Activated CD4-positive, CD25-positive, alpha-beta regulatory T cell treated with anti-CD3 and anti-CD28 coated beads, Interleukin-2, amount 50 U/mL, for 24 hours (primary cell): ENCODE measurements around the gene NUP42.
A peak's percentile ranks its signal among the peaks of the same experiment; 100 is the strongest.

ENCODE experiments used
- ATAC-seq, 2 donors: fragments of 150-1000 bp; cut with Tn5 transposase; one replicate each; pipeline ENCODE4 v1.10.0; 2021; ENCODE audit warnings: mild to moderate bottlenecking in 1 of 2, moderate library complexity in 1 of 2

The NUP42 gene

DNA sequence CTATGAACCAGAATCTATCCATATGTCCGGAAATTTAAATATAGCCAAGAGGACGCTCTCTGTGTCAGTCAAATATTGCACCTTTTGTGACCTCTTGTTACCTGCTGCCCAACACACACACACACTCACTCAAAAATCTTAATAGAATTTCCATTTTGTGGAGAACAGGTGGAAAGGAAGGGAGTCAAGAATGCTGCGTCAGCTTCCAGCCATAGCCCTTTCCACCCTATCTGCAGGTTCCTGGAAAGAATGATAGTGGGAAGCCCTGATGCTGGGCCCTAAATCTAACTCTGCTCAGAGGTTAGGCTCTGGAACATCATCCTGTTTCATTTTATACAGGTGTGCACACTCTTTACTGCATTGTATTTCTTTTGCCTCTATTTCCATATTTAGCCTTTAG is 55.2 kb downstream of the NUP42 start:
- no peak for ATAC-seq

DNA sequence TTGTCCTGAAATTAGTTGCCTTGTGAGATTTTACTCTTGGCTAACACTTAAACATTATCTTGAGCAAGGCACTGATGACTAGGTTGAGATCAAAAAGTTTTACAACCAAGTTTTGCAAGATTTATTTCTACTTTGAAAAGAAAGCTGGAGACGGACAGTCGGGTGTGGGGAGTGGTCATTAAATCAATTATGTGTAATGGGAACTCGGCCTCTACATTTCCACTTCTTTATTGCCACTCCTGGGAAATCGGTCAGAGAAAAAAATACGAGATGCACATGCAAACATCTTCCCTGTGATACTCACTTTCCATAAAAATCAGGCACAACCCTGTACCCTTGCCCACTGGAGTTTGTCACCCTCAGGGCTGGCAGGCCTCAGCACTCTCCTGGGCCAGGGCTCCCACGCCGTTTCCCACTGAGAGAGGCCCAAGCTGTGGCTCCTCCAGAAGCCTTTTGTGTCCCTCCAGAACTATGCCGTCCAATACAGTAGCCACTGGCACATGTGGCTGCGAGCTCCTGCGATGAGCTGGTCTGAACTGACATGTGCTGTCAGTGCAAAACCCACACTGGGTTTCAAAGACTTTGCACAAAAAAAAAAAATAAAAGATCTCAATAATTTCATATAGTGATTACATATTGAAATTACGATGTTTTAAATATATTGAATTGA is 57.3 kb downstream of the NUP42 start:
- ATAC-seq = no peak

DNA sequence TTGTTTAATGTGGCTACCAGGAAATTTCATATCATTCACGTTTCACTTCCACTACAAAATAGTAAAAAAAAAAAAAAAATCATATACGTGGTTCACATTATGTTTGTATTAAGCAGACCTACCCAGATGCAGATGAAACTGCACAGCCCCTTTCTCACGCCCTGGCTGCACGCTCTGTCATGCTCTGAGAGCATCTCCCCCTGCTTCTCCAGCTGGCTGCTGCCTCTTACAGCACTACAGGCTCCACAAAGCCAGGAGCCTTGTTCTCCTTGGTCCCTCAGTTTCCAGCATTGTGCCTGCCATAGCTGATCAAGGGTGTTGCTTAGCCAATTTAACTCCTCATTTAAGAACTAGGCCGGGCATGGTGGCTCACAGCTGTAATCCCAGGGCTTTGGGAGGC is 57.9 kb downstream of the NUP42 start:
- ATAC-seq = no peak

- peak; percentile 27 to 35 for ATAC-seq
Measured at GRCh38 chr7:23242321-23242720, 60.5 kb downstream of the NUP42 start.

DNA sequence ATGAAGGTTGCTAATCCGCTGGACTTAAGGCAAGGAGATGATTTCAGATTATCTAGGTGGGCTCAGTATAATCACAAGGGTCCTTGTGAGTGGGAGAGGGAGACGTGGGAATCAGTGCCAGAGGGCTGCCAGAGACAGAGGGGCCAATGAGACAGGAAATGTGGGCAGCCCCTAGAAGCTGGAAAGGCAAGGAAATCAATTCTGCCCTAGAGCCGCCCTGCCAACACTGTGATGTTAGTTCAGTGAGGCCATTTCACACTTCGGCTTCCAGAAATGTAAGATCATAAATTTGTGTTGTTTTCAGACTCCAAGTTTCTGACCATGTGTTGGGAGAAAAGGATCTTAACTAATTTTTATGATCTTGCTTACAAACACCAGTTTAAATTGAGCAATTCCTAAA is 61.1 kb downstream of the NUP42 start:
- ATAC-seq = no peak

GRCh38 chr7:23246555-23246954 is 64.7 kb downstream of the NUP42 start, which contains the start of gene GPNMB:
Gene GPNMB, plus strand, starts transcription at chr7:23246775. Its CDS starts 83 bp downstream, at chr7:23246858.
- ATAC-seq = no peak

GRCh38 chr7:23247046-23247602 is 65.3 kb downstream of the NUP42 start:
- no peak for ATAC-seq

DNA sequence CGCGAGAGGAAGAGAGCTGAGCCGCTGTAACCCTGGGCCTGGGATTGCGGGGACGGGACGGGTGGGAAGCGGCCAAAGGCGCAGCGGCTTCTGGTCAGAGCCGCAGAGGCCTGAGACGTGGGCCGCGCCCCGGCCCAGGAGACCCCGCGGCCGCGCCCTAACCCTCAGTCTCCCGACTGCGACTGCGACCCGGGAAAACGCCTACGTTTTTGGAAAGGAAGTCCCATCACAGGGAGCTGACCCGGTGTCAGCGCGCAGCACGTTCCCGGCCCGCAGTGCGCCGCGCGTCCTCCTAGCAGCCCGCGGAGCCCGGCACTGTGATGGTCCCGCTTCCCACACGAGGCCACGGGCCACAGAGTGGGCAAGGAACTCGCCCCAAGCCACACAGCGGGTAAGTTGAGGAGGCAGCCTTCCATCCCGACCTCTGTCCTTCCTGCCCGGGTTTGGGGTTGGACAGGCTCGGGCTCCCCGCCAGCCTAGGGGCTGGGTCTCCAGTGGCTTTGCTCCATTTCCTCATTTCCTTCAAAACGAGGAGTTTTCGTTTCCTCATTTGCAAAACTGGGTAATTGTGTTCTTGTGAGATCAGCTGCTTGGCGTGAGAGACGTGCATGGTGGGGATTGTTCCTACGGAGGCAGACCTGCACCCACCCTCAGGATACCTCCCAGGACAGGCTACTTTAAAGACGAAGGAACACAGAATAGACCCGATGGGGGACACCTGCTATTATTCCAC is 65.9 kb downstream of the NUP42 start:
- no peak for ATAC-seq

DNA sequence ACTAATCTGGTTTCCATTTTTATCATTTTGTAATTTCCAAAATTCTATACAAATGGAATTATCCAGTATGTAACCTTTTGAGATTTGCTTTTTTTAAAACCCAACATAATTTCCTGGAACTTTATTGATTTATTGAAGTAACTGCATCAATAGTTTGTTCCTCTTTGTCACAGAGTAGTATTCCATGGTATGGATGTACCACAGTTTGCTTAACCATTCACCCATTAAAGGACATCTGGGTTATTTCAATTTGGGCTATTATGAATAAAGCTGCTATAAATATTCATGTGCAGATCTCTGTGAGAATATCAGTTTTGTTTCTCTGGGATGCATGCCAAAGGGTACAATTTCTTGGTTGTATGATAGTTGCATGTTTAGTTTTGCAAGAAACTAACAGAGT is 67.6 kb downstream of the NUP42 start:
- ATAC-seq = no peak
